Osteoblast (primary cell): ENCODE results near the gene DUSP1. TPM values are rescaled to one million over a fixed set of nuclear protein-coding genes. Genes with fewer than 3 reads are reported as not detected.

Source experiments
- DNase-seq: peaks from one replicate; pipeline ENCODE4 v3.0.0; 2011; ENCODE audit warnings: low spot score, mixed read lengths; ENCODE audit not compliant: insufficient read length; ENCODE audit errors: missing footprints
- H2AFZ ChIP-seq: 2 replicates; pipeline ENCODE4 v1.6.0; 2011; ENCODE audit warnings: mild to moderate bottlenecking, low read length
- H3K27ac ChIP-seq: 2 replicates; pipeline ENCODE4 v1.5.1; 2011; ENCODE audit warnings: mild to moderate bottlenecking, low read depth, low read length, moderate library complexity
- H3K27me3 ChIP-seq: 2 replicates; pipeline ENCODE4 v1.6.0; 2012; ENCODE audit warnings: mild to moderate bottlenecking, control low read depth, inconsistent platforms, low read length, moderate library complexity; ENCODE audit not compliant: insufficient read depth
- H3K36me3 ChIP-seq: 2 replicates; pipeline ENCODE4 v1.5.1; 2011; ENCODE audit warnings: mild to moderate bottlenecking, low read length, control low read depth, moderate library complexity; ENCODE audit not compliant: insufficient read depth
- H3K4me1 ChIP-seq: 2 replicates; pipeline ENCODE4 v1.5.1; 2011; ENCODE audit warnings: mild to moderate bottlenecking, low read length, control low read depth, moderate library complexity; ENCODE audit not compliant: insufficient read depth
- H3K4me2 ChIP-seq: 2 replicates; pipeline ENCODE4 v1.6.0; 2011; ENCODE audit warnings: mild to moderate bottlenecking, low read length; ENCODE audit not compliant: insufficient read depth
- H3K4me3 ChIP-seq: fragments of 200-600 bp; sonication (generic); 3 replicates; pipeline ENCODE4 v1.5.1; 2012; ENCODE audit warnings: mild to moderate bottlenecking, low read length, inconsistent platforms; ENCODE audit not compliant: insufficient read depth
- H3K79me2 ChIP-seq: 2 replicates; pipeline ENCODE4 v1.6.0; 2012; ENCODE audit warnings: mild to moderate bottlenecking, low read length, control low read depth, inconsistent platforms; ENCODE audit not compliant: insufficient read depth
- H3K9me3 ChIP-seq: 2 replicates; pipeline ENCODE4 v1.5.1; 2011; ENCODE audit warnings: low read depth, low read length, control low read depth
- H4K20me1 ChIP-seq: 2 replicates; pipeline ENCODE4 v1.6.0; 2012; ENCODE audit warnings: mild to moderate bottlenecking, low read length, control low read depth; ENCODE audit not compliant: insufficient read depth
- total RNA-seq: library from RNA; depleted of rRNA; stranded (reverse); fragments of >200 nt; gene quantifications from 2 replicates; pipeline ENCODE4 v1.2.3, GENCODE V29; 2012
- TF ChIP-seq, protein P1 (sequence below): IDR thresholded peaks from 2 replicates; pipeline ENCODE4 v1.5.1; 2011; ENCODE audit warnings: mild to moderate bottlenecking, low read depth, low read length, moderate library complexity; ENCODE audit errors: extremely low read depth

Gene DUSP1
- total RNA-seq, 1 donor, result 74.6 TPM

GRCh38 chr5:172730981-172731679 lies 39.9 kb downstream of the DUSP1 start:
- H3K27me3 ChIP-seq, result no peaks in the 10 kb centered on the region
- no peak overlapping the region for H3K27ac ChIP-seq
- H3K9me3 ChIP-seq, result no peaks in the 10 kb centered on the region
- peak; percentile 34 for DNase-seq
- H4K20me1 ChIP-seq, result no peaks in the 10 kb centered on the region
- no peak overlapping the region for H3K4me3 ChIP-seq
- no peak overlapping the region for H2AFZ ChIP-seq
- no peaks in the 10 kb centered on the region for H3K79me2 ChIP-seq
- H3K4me1 ChIP-seq, result peaks cover 25% of the 10 kb centered on the region
- H3K36me3 ChIP-seq, result no peaks in the 10 kb centered on the region
- TF ChIP-seq, protein P1, sequence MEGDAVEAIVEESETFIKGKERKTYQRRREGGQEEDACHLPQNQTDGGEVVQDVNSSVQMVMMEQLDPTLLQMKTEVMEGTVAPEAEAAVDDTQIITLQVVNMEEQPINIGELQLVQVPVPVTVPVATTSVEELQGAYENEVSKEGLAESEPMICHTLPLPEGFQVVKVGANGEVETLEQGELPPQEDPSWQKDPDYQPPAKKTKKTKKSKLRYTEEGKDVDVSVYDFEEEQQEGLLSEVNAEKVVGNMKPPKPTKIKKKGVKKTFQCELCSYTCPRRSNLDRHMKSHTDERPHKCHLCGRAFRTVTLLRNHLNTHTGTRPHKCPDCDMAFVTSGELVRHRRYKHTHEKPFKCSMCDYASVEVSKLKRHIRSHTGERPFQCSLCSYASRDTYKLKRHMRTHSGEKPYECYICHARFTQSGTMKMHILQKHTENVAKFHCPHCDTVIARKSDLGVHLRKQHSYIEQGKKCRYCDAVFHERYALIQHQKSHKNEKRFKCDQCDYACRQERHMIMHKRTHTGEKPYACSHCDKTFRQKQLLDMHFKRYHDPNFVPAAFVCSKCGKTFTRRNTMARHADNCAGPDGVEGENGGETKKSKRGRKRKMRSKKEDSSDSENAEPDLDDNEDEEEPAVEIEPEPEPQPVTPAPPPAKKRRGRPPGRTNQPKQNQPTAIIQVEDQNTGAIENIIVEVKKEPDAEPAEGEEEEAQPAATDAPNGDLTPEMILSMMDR, result no peak
- no peak overlapping the region for H3K4me2 ChIP-seq

DNA sequence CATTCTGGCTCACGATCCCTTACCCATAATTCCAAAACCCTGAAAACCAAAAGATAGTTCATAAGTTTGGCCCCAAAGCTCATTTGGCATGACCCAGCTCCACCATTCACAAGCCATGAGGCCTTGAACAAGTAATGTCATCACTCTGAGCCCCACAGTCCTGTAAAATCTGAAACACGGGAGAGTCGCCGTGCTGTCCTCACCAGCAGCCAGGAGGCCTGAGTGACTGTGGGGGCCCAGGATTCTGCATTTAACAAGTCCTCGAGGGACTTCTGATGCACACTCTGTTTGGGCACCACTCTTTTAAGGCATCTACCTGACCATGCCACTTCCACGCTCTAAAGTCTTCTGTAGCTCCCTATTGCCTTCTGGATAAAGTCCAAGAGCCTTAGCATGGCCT lies 40.8 kb downstream of the DUSP1 start:
- Histone ChIP-seq H3K4me3 (no peak overlapping the region), H3K27ac (no peak overlapping the region), H3K4me1 (peaks cover 25% of the 10 kb centered on the region), H4K20me1 (no peaks in the 10 kb centered on the region), H3K4me2 (no peak overlapping the region), H3K79me2 (no peaks in the 10 kb centered on the region), H3K9me3 (no peaks in the 10 kb centered on the region), H3K36me3 (no peaks in the 10 kb centered on the region), H2AFZ (no peak overlapping the region), H3K27me3 (no peaks in the 10 kb centered on the region)
- no peak for DNase-seq
- TF ChIP-seq, protein P1, result no peak

DNA sequence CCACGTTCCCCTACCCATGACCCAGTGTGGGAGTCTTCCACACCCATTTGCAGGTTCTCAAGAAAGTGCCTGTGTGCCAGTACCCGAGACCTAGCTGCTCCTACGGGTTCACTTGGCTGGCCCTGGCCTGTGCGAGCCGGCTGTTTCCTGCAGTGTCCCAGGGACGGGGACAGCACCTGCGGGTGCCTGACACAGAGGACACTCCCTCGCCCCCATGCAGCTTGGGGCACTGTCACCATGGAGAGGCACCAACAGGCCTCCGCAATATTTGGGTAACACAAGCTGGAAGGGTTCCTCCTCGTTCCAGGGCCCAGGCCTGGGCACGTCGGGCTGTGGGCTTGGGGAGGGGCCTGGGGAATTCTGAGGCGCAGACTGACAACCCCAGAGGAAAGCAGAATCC lies 41.4 kb downstream of the DUSP1 start:
- TF ChIP-seq, protein P1, result no peak
- Histone ChIP-seq H4K20me1 (no peaks in the 10 kb centered on the region), H3K79me2 (no peaks in the 10 kb centered on the region), H3K36me3 (no peaks in the 10 kb centered on the region), H3K4me2 (no peak overlapping the region), H3K4me1 (peaks cover 23% of the 10 kb centered on the region), H3K27ac (no peak overlapping the region), H2AFZ (no peak overlapping the region), H3K9me3 (no peaks in the 10 kb centered on the region), H3K27me3 (no peaks in the 10 kb centered on the region), H3K4me3 (no peak overlapping the region)
- DNase-seq, result peak; percentile 11

DNA sequence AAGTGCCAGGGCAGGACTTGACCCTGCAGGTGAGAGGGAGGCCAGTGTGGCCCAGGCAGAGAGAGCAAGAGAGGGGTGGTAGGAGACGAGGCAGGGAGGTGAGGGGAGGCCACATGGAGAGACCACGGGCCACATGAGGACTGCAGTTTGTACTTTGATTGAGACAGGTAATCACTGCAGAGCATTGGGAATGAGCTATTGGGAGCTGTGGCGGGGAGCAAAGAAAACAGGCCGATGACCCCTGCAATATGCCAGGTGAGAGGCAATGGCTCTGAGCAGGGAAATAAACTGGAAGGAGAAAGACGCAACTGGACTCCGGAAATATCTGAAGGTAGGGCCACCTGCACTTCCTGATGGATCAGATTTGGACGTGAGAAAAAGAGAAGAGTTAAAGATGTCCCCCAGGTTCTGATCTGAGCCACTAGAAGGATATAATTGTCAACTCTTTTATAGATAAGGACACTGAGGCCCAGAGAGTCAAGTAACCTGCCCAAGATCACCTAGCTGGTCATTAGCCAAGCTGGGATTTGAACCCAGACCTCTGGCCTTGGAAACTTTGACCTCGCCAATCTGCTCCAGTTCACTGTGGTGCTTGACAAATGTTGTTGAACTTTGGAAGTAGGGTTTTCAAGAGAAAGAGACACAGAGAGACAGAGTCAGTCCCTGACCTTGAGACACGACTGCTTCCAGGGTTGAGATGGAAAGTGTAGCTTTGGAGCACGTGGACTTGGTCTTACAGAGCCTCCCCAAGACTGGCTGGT lies 42.3 kb downstream of the DUSP1 start:
- H3K27ac ChIP-seq, result no peak overlapping the region
- no peak overlapping the region for H3K4me2 ChIP-seq
- peaks cover 15% of the 10 kb centered on the region for H3K4me1 ChIP-seq
- no peaks in the 10 kb centered on the region for H3K79me2 ChIP-seq
- H3K9me3 ChIP-seq, result no peaks in the 10 kb centered on the region
- TF ChIP-seq, protein P1, result no peak
- no peaks in the 10 kb centered on the region for H3K27me3 ChIP-seq
- DNase-seq, result peak; percentile 69
- no peaks in the 10 kb centered on the region for H3K36me3 ChIP-seq
- H3K4me3 ChIP-seq, result no peak overlapping the region
- H2AFZ ChIP-seq, result no peak overlapping the region
- no peaks in the 10 kb centered on the region for H4K20me1 ChIP-seq
